Stimulated activated CD8-positive, alpha-beta memory T cell treated with anti-CD3 and anti-CD28 coated beads, Interleukin-4, amount 100 ng/mL, for 48 hours (primary cell): Measurements from ENCODE around the gene LST1.

Experiments
- DNase-seq: peaks from one replicate; pipeline ENCODE4 v3.0.0-alpha.2; 2020

The LST1 gene

DNA sequence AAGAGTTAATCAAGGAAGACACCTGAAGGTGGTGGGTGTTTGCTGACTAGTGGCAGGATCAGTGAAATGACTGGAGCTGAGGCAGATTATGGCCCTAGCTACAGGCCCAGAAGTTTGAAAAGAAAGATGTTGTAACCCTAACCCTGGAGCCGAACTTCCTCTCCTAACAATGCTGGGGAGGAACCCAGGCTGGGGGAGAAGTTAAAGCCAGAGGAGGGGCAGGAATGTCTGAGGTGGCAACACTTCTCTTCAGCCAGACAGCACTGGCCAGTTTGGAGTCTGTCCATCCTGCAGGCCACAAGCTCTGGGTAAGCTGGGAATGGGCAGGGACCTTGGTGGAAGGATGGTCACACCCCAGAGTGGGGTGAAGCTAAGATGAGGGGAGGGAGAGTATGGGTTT, at the start of gene LST1:
Gene LST1 (plus strand): TSS at position 270 of the 400 bp plus-strand sequence. CDS start 1,023 bp downstream, outside the sequence.
- no peak for DNase-seq

DNA sequence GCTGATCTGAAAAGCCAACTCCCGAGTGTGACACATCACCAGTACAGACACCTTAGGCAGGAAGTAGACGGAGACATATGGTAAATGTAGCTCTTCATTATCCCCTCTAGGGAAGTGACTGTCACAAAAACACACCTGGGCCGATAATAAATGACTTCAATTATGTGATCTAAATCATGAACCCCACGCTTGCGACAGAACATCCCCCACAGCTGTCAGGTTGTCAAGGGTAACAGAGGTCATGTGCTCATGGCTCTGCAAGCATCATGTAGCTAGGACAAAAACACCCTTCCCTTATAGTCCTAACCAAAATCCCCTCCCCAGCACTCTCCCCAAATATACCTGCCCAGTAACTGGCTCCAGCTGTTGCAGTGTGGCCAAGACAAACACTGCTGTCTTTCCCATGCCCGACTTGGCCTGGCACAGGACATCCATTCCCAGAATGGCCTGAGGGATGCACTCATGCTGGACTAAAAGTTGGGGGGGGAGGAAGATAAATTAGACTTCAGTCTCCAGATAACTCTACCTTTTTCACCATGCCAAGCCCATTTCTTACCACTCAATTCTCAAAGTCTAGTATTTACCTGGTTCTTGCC, 47.2 kb upstream of the LST1 start:
- DNase-seq = no peak

DNA sequence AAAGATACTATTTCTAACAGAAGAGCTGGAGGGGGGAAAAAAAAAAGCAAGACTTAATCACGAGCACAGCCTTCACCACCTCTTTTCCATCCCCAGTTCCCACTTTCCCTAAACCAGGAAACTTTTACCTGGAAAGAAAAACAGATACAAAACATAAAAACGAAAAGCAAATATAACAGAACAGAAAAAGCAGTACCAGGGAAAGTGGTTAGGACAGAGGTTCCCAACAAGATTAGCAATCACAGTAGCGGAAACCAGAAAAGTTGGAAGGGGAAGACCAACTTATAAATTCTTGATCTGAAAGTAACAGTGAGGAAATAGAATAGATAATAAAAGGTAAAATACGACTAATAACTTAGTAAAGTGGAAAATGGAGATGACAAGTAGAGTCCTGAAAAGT, 45.4 kb upstream of the LST1 start:
- DNase-seq = no peak

DNA sequence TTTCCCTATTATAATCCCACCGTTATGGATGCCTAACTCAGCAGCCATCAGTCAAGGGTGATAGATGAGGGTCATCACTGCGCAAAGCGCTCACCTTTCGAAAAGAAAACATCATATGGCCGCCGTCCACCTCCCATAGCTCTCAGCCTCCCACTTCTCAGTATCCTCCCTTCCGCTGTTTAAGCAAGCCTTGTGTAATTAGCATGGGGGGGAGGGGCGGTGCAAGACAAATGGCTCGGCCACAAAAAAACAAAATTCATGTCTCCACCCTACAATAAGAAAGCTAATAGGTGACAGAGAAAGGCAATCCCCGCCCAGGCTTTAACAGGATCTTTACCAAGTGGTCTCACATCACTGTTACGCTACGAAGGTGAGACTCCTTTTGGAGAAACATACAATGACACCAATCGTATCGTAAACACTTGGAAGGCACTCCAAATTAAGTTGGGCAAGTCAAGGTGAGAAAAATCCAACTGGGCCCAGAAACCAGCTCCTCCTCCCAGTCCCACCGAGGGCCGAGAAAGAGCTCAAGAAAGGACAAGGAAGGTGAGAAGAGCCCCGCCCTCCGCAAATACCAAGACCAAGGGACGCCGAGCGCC, 44.9 kb upstream of the LST1 start:
- DNase-seq = peak; percentile 75

DNA sequence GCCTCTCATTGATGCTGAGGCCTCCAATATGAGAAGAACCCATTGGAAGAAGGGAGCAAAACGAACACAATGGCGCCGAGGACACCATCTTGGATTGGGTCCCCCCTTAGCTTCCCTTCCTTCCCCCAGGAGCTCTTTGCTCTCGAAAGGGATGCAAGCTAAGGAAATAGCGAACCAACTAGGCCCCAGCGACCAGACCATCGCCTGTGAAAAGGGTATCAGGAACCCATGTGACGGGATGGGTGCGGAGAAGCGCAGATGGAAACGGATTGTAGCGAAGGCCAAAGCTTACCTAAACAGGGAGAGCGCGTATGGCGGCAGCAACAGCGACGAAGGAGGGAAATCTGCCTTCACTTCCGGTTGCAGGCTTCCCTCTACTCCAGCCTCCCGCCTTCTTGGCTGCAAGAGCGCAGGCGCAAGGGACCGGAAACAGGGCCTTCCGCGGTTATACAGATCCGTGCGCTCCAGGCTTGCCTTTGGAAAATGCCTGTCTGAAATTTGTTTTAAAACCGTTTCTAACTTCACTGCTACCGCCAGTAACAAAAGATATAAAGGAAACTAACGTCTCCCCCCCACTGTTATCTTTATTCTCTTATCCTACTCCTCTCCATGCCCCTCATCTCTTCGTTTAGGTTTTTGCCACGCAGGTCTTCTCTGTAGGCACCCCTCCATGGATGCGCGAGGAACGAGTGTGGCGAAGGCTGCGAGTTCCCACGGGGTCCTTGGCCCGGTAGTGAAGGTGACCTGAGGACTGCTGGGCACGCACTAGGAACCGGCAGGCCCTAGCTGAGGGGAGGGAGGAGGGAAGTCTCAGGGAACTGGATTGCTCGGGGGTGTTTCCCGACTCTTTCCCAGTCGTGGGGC, 44.2 kb upstream of the LST1 start, which contains the start of gene DDX39B:
Gene DDX39B (minus strand): TSS at position 346 of the 864 bp plus-strand sequence. CDS start 1,471 bp downstream, outside the sequence.
- DNase-seq = peak; percentile 94

DNA sequence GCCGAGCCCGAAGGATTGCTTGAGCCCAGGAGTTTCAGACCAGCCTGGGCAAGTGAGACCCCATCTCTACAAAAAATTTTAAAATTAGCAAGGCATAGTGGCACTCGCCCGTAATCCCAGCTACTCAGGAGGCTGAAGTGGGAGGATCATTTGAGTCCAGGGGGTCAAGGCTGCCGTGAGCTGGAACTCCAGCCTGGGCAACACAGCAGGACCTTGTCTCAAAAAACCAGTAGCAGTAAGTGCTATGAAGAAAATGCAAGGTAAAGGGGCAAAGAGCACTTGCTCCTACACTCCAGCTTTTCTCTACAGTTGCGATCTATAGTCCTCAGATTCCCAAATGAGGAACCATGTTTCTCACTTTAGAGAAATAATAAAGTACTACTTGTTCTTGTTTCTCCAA, 42.4 kb upstream of the LST1 start:
- no peak for DNase-seq

DNA sequence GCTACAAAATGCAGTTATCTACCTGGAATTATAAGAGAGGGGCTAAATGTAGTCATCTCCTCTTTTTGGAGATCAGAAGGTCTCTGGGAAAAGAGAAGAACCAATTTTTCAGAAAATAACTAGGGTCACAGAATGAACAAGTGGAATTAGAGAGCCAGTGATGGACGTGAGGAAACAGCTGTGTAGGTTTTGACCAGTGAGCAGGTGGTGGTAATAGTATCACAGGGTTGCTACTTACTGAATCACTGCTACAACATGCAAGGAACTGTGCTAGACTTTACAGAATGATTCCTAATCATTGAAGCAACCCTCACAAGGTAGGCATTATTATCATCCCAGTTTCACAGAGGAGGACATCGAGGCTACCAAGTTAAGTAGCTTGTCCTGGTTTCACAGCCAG, 41.4 kb upstream of the LST1 start:
- no peak for DNase-seq

DNA sequence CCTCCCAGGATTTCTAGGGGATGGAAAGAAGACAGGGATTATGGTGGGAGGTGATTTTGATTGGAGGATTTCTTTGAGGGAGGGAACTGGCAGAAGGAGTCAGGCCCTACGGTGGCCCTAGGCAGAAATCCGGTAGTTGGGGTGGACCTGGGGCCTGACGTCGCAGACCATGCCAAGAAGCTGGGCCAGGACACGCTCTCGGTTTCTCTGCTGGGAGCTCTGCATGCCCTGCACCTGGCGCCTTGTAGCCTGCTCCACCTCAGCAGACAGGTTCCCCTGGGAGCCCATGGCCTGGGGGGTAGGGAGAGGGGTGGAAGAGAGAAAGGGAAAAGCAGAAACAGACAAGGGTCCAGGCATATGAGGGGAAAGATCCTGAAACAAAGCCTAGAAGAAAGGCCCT, 40.8 kb upstream of the LST1 start:
- no peak for DNase-seq

DNA sequence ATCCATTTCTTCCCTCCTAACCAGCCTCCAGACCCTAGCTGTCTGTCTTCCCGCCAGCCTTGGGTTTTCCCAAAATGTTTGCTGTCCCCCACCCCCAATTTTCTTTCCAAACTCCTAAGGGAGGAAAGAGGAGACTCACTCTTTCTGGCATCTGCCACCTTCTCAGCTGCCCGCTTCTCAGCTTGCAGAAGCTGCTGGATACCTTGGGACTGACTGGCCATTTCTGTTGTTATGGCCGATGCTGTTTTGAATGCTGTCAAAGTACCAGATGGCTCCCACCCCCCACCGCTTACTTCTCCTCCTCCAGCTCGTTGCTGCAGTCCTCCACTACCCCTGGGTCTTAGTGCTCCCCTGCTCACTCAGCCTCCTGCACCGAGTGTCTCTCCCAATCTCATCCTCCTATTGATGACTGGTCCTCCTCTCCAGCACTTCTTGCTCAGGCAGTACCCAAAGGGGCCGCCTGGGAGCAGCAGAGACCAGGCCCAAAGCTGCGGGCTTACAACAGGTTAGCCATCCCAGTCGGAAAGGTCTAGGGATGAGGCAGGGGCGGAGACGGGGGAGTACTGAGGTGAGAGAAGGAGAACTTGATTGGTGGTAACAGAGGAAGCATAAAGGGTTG, 39.6 kb upstream of the LST1 start, which contains the start of gene ATP6V1G2:
Gene ATP6V1G2 (minus strand): TSS at position 270 of the 619 bp plus-strand sequence. CDS start 49 bp downstream, at position 221.
- DNase-seq = peak; percentile 94

DNA sequence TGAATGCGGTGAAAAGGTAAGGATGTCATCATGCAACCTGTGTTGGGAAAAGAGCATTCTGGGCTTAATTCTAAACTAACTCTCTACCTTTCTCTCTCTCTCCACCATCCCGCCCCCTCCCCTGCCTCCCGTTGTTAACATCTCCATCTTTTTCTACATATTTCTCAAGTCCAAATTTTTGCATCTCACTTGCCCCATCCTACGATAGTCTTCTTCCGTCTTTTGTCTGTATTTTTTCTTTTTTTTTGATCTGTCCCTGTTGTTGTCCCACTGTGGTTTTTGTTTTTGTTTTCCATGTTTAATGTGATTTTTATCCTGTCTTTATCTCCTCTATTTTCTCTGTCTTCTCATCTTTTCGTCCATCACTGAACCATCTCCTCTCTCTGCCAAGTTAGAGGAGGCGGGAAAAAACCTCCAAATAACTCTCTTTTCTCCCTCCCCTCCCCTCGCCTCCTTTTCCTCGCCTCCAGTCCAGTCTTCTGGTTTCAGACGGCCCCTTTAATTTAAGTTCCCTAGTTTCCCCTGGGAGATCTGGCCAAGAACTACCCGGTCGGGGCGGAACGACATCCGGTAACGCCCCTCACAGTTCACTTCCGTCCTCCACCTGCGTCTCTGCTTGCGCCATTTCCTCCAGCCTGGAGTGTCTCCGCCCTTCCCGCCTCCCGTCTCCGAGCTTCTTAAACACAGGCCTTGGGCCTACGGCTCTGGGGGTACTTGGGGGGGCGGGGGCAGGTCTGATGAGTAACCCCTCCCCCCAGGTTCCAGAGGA, 38.9 kb upstream of the LST1 start, which contains the start of gene NFKBIL1:
Gene NFKBIL1 (plus strand): TSS at position 651 of the 769 bp plus-strand sequence. CDS start 87 bp downstream, at position 738.
- DNase-seq = peak; percentile 93

DNA sequence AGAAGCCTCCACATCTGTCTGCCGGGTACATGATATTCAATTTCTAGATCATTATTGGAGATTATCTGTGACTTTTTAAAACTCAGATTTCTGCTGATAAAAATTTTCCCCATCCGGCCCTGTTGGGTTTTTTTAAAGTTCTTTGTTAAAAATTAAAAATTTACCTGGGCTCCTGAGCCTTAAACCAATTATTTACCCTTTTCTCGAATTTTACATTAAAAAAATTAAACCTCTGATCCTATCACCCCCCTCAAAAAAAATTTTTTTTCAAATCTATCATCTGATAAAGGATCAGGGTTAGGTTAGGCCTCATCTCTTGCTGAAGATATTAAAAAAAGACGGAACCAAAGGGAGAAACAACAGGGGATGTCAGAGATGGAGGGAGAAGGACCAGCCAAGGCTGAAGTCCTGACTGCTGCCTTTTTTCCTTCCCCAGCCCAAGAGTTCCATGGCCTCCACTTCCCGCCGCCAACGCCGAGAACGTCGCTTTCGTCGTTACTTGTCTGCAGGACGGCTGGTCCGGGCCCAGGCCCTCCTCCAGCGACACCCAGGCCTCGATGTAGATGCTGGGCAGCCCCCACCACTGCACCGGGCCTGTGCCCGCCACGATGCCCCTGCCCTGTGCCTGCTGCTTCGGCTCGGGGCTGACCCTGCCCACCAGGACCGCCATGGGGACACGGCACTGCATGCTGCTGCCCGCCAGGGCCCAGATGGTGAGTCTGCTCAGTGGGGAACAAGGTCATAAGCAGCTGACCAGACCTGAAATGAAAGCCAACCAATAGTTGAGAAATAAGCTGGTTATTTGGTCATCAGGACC, 38.1 kb upstream of the LST1 start:
- no peak for DNase-seq

DNA sequence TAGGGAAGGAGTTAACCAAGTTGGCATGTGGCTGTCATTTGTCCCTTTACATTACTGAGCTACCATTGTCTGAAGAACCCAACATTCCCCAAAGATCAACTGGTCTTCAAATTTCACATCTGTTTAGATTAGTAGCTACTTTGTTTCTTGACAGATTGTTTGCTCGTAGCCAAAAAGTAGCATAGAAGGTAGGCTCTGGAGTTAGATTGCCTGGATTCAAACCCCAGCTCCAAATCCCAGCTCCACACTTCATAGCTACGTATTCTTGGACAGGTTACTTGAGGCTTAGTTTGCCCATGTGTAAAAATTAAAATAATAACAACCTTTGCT, 37.6 kb upstream of the LST1 start:
- no peak for DNase-seq

DNA sequence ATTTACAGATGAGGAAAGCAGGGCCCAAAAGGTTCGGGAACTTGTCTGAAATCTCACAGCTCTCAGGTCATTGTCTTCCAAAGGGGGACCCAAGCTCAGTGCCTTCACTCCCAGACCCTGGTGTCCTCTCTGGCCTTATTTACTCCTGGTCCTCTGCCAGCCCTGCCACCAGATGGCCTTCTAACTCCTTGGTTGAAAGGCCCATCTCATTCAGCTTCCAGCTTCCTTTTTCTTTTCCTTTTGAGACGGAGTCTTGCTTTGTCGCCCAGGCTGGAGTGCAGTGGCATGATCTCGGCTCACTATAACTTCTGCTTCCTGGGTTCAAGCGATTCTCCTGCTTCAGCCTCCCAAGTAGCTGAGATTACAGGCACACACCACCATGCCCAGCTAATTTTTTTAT, 34.7 kb upstream of the LST1 start:
- peak; percentile 72 for DNase-seq

DNA sequence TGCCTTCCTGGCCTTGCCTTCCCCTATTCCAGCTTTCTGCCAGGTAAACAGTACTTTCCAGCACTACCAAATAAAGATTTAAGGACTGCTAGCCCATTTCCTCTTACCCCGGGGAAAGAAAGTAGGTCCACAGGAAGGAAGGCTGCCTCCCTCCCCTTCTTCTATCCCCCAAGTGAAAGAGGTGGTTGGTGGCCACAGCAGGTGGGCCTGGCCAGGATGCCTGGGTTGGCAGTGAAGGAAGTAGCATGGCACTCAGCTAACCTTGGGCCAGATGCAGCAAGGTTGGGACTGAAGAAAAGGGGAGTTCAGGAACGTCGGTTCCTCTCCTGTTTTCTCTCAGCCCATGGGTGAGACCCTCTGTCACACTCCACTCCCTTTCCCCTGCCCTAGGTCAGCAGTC, 29.8 kb upstream of the LST1 start:
- DNase-seq = no peak

DNA sequence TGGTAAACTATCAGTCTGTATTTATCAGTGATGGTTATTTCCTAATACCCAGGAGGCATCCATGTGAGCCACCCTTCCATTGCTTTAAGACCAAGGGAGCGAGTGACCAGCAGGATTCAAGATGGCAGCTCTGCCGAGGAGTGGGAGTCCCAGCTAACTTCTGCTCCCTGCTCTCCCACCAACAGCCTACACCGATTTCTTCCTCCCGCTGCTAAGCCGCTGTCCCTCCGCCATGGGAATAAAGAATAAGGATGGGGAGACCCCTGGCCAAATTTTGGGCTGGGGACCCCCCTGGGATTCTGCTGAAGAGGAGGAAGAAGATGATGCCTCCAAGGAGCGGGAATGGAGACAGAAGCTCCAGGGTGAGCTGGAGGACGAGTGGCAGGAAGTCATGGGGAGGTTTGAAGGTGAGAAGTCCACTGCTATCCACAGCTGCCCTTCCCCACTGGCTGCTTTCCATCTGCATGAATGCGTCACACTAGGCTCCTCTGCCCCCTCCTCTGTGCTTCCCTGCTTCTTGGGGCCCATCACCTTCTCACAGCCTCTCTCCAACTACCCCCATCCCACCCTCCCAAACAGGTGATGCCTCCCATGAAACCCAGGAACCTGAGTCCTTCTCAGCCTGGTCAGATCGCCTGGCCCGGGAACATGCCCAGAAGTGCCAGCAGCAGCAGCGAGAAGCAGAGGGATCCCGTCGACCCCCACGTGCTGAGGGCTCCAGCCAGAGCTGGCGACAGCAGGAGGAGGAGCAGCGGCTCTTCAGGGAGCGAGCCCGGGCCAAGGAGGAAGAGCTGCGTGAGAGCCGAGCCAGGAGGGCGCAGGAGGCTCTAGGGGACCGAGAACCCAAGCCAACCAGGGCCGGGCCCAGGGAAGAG, 28.4 kb upstream of the LST1 start:
- DNase-seq = no peak

DNA sequence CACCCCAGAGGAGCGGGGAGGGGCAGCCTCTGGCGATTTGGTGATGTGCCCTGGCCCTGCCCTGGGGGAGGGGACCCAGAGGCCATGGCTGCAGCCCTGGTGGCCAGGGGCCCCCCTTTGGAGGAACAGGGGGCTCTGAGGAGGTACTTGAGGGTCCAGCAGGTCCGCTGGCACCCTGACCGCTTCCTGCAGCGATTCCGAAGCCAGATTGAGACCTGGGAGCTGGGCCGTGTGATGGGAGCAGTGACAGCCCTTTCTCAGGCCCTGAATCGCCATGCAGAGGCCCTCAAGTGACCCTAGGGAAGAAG, 27.8 kb upstream of the LST1 start:
- DNase-seq = no peak

DNA sequence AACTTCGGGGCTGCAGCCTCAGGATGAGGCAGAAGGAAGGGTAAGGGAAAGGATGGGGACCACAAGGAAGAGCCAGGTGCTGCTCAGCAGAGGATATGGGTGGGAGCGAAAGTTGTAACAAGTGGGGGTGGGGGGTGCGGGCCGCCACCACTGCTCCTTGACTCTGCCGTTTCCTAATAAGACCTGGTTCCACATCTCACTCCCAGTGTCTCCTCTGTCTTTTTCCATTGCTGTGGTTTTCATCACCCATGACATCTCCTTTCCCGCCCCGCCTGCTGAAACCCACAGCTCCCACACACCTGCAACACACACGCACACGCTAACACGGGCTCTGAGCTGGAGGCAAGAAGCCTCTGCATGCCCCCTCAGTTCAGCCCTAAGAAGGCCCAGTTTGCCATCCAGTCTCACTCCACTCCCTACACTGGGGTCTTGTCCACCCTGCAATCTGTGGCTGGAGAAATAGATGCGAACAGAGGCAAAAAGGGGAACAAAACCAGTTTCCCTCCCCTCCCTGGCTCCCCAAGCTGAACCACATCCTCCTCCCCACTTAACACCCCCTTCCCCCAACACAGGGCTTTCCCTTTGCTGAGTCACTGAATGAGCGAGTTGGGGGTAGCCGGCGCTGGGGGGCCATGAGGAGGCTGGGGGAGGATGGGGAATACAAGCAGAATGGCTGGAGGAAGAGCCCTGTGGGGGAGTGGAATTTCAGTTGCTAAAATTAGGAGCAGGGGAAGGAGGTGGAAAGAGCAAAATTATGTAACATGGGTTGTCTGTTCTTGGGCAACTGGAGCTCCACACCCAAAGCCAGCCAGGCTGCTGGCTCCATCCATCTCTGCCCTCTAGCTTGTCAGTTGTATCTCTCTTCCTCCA, 27.2 kb upstream of the LST1 start:
- DNase-seq = peak; percentile 77

DNA sequence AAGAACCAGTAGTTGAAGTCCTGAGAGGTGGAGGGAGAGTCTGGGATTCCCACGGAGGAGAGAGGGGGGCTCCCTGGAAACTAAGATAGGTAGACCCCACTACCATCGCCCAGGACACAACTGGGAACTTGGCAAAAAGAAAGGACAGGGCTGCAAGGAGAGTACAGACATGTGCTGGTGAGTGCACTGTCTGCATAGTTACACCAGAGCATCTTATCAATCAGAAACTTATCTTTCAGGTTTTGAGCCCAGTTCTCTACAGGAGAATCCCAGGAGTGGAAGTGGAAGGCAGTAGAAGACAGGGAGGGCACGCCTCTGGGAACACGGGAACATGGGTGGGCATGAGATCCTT, 26.5 kb upstream of the LST1 start:
- no peak for DNase-seq

DNA sequence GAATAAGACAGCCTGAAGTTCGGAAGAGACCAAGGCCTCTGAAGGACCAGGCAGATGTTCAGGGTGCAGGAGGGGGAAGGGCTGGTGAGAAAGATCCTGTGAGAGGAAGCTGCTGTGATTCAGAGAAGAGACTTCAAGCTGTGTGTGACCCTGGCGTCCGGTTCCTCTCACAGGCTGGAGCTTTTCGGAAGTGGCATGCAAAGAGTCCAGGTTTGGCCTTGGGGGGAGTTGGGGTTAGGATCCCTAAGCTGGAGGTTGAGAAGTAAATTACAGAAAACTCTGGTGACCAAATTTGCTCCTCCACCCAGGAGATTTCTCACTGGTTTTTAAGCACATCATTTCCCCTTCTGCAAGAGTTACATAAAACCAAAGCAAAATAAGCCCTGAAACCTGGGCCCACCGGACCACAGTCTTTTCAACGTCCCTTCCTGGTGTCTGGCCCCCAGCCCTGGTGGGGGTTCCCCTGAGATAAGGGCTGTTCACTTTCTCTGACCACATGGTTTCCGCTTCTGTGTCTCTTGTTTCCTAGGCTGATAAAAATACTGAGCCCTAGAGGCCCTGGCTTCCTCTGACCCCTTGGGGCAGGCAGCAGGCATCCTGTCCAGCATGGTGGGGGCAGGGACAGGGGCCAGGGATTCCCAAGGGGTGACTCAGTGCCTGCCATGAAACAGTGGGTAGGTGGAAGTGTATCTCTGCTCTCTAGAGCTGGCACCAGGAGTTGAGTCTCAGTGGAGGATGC, 25.9 kb upstream of the LST1 start:
- peak; percentile 72 for DNase-seq
